H1 (cell line): Measurements from ENCODE around the gene KARS1. TPM values are rescaled to one million over a fixed set of nuclear protein-coding genes. Genes with fewer than 3 reads are reported as not detected.
A peak's percentile ranks its signal among the peaks of the same experiment; 100 is the strongest.

Source experiments
- ASH2L ChIP-seq: fragments of 200-600, 300-600 bp; sonication (generic); IDR thresholded peaks from one replicate; pipeline ENCODE4 v1.7.1; 2017; ENCODE audit warnings: low read length
- ATF2 ChIP-seq: IDR thresholded peaks from 2 replicates; pipeline ENCODE4 v1.6.1; 2012; ENCODE audit warnings: low read length, inconsistent platforms
- BRCA1 ChIP-seq: IDR thresholded peaks from 2 replicates; pipeline ENCODE4 v1.6.1; 2012; ENCODE audit warnings: low read depth, low read length, improper control_type of control experiment
- CBX5 ChIP-seq: fragments of 300-800, 300-1000 bp; sonication (generic); IDR thresholded peaks from 2 replicates; pipeline ENCODE4 v1.7.1; 2016; ENCODE audit warnings: antibody characterized with exemption, low read length, low read depth
- CBX8 ChIP-seq: fragments of 300-800, 300-1000 bp; sonication (generic); IDR thresholded peaks from 2 replicates; pipeline ENCODE4 v1.7.1; 2016; ENCODE audit warnings: low read depth, low read length, borderline replicate concordance
- CREB1 ChIP-seq: IDR thresholded peaks from 2 replicates; pipeline ENCODE4 v1.6.1; 2012; ENCODE audit warnings: inconsistent platforms
- CTBP2 ChIP-seq: IDR thresholded peaks from 2 replicates; pipeline ENCODE4 v1.7.0; 2011; ENCODE audit warnings: borderline replicate concordance, mild to moderate bottlenecking, moderate library complexity, mixed read lengths, low read length; ENCODE audit not compliant: insufficient read depth, insufficient read length
- EGR1 ChIP-seq: IDR thresholded peaks from 2 replicates; pipeline ENCODE4 v1.6.1; 2011; ENCODE audit warnings: low read depth, low read length, borderline replicate concordance
- GABPA ChIP-seq: IDR thresholded peaks from 2 replicates; pipeline ENCODE4 v1.6.1; 2011; ENCODE audit warnings: mild to moderate bottlenecking, low read length, moderate library complexity, borderline replicate concordance; ENCODE audit not compliant: insufficient read depth
- JUND ChIP-seq: IDR thresholded peaks from 2 replicates; pipeline ENCODE4 v1.6.1; 2011; ENCODE audit warnings: mild to moderate bottlenecking, improper control_type of control experiment, low read length
- KDM1A ChIP-seq: fragments of 200-600, 300-600 bp; sonication (generic); IDR thresholded peaks from 2 replicates; pipeline ENCODE4 v1.7.1; 2016; ENCODE audit warnings: mild to moderate bottlenecking, low read length, borderline replicate concordance
- KDM4A ChIP-seq: IDR thresholded peaks from one replicate; pipeline ENCODE4 v1.7.1; 2012; ENCODE audit warnings: low read depth, mild to moderate bottlenecking, moderate library complexity, low read length, inconsistent platforms; ENCODE audit not compliant: severe bottlenecking
- KDM5A ChIP-seq: fragments of 200-600 bp; IDR thresholded peaks from 2 replicates; pipeline ENCODE4 v1.7.1; 2012; ENCODE audit warnings: mild to moderate bottlenecking, low read length, inconsistent platforms, mixed read lengths
- MAX ChIP-seq: IDR thresholded peaks from 2 replicates; pipeline ENCODE4 v1.6.1; 2012; ENCODE audit warnings: inconsistent platforms
- NANOG ChIP-seq: IDR thresholded peaks from 2 replicates; pipeline ENCODE4 v1.6.1; 2011; ENCODE audit warnings: low read length, low read depth, mild to moderate bottlenecking, inconsistent platforms; ENCODE audit not compliant: insufficient read depth, poor library complexity, severe bottlenecking
- RFX5 ChIP-seq: IDR thresholded peaks from 2 replicates; pipeline ENCODE4 v1.6.1; 2011; ENCODE audit warnings: low read depth, low read length, improper control_type of control experiment, borderline replicate concordance
- RNF2 ChIP-seq: fragments of 200-900, 300-1000 bp; sonication (generic); IDR thresholded peaks from 2 replicates; pipeline ENCODE4 v1.7.1; 2016; ENCODE audit warnings: borderline replicate concordance, low read depth, mild to moderate bottlenecking, antibody characterized with exemption, low read length; ENCODE audit not compliant: poor library complexity, severe bottlenecking; ENCODE audit errors: missing control alignments
- SIRT6 ChIP-seq: IDR thresholded peaks from one replicate; pipeline ENCODE4 v1.7.1; 2012; ENCODE audit warnings: low read length, inconsistent platforms
- SP1 ChIP-seq: IDR thresholded peaks from 2 replicates; pipeline ENCODE4 v1.6.1; 2011; ENCODE audit warnings: low read depth, low read length
- SP2 ChIP-seq: IDR thresholded peaks from 2 replicates; pipeline ENCODE4 v1.6.1; 2012; ENCODE audit warnings: mild to moderate bottlenecking, low read length, inconsistent platforms
- TAF1 ChIP-seq: IDR thresholded peaks from 2 replicates; pipeline ENCODE4 v1.6.1; 2011; ENCODE audit warnings: mild to moderate bottlenecking, low read depth, low read length
- TAF7 ChIP-seq: optimal IDR thresholded peaks from 2 replicates; pipeline ENCODE3; 2011; ENCODE audit warnings: low read depth, mild to moderate bottlenecking, inconsistent platforms, low read length, moderate library complexity, borderline replicate concordance
- polyA plus RNA-seq, 7 experiments: library from polyadenylated mRNA; depleted of rRNA in 3 of 7; stranded (reverse) in 5 of 7; unstranded in 2 of 7; fragments of >200 nt in 5 of 7; fragments of 200-250 nt in 2 of 7; gene quantifications; 1 replicate in 5 of 7; 2 replicates in 1 of 7; 4 replicates in 1 of 7; pipeline versions ENCODE4 v1.2.1 to v1.2.3, GENCODE V29; 2011 to 2013; ENCODE audit warnings: missing spikeins in 2 of 7, mixed read lengths in 2 of 7
- total RNA-seq: library from RNA; stranded (reverse); fragmentation: NEBNext Ultra II Directional; extraction: Animal tissue kit (Norgen Biotek cat#: 25700); gene quantifications from 2 replicates; pipeline ENCODE4 v1.2.1, GENCODE V29; 2021

Gene KARS1
- total and polyA plus RNA-seq, 2 of the 8 experiments (the other 6 are each of a cell fraction or from before 2014, with no cell fraction given), result 97.5 to 221 TPM

- peak; percentile 96 for TF ChIP-seq TAF1
- TF ChIP-seq ATF2, result no peak
- TF ChIP-seq RFX5, result no peak
- no peak for TF ChIP-seq EGR1
- no peak for TF ChIP-seq RNF2
- TF ChIP-seq SP2, result no peak
- no peak for TF ChIP-seq BRCA1
- peak; percentile 67; the same call in 1 of the 2 replicates for TF ChIP-seq GABPA
- no peak for TF ChIP-seq CBX8
- TF ChIP-seq TAF7, result peak; percentile 86
- no peak for TF ChIP-seq KDM1A
- TF ChIP-seq CTBP2, result no peak
- TF ChIP-seq NANOG, result no peak
- no peak for TF ChIP-seq SIRT6
- TF ChIP-seq MAX, result peak; percentile 3; the same call in 1 of the 2 replicates
- 0 out of 2 replicates have a peak, but pooled peaks have one; percentile 37 for TF ChIP-seq SP1
- peak; percentile 81 for TF ChIP-seq KDM4A
- no peak for TF ChIP-seq CBX5
- peak; percentile 27; the same call in 1 of the 2 replicates for TF ChIP-seq JUND
- TF ChIP-seq KDM5A, result peak; percentile 92
- peak; percentile 89 for TF ChIP-seq ASH2L
- TF ChIP-seq CREB1, result no peak
These were observed at the start of gene KARS1, which contains the start of gene TERF2IP (continued) for GRCh38 chr16:75647492-75648264.
